Measurements from ENCODE around the gene EDNRA. TPM values are rescaled to one million over a fixed set of nuclear protein-coding genes. Genes with fewer than 3 reads are reported as not detected.

Gene EDNRA
- total RNA-seq (2014; rRNA removed; shearing (Covaris generic)) = 1.2 and 3.4 TPM in 2 replicates

GRCh38 chr4:147480891-147481576 lies at the start of gene EDNRA:
EDNRA (plus strand) TSS chr4:147481097; CDS start chr4:147485682, 4,585 bp downstream.

Other genes starting within 250 kb of the EDNRA start
- 12.7 and 16.4 TPM in 2 replicates for gene TMEM184C, start 136.3 kb downstream of the EDNRA start, total RNA-seq (2014; rRNA removed; shearing (Covaris generic))
- 4.5 and 6.3 TPM in 2 replicates for gene PRMT9, start 203.1 kb downstream of the EDNRA start, total RNA-seq (2014; rRNA removed; shearing (Covaris generic))

All from A375 (cell line).